Activated T-helper 17 cell treated with anti-CD3 and anti-CD28 coated beads, Interleukin-2, amount 50 U/mL, for 72 hours (primary cell): ENCODE measurements around the gene AHRR. TPM values are rescaled to one million over a fixed set of nuclear protein-coding genes. Genes with fewer than 3 reads are reported as not detected.
"Not testable (repeated sequence)": the region's sequence is repeated elsewhere in the genome, so short reads cannot be mapped to it uniquely, and the experiment has no call there.

Source experiments
- ATAC-seq: fragments of 150-1000 bp; cut with Tn5 transposase; replicated peaks from 2 replicates; pipeline ENCODE4 v1.10.0; 2021; ENCODE audit warnings: mild to moderate bottlenecking, moderate library complexity
- H3K27ac Mint-ChIP-seq: one replicate; pipeline ENCODE4 v1.8.0; 2022; ENCODE audit warnings: mixed read lengths
- H3K27me3 Mint-ChIP-seq: one replicate; pipeline ENCODE4 v1.8.0; 2022; ENCODE audit warnings: mixed read lengths
- H3K36me3 Mint-ChIP-seq: one replicate; pipeline ENCODE4 v1.8.0; 2022; ENCODE audit warnings: low read depth, mild to moderate bottlenecking, mixed read lengths
- H3K4me1 Mint-ChIP-seq: one replicate; pipeline ENCODE4 v1.8.0; 2022; ENCODE audit warnings: mixed read lengths
- H3K4me3 Mint-ChIP-seq: one replicate; pipeline ENCODE4 v1.8.0; 2022; ENCODE audit warnings: mild to moderate bottlenecking, mixed read lengths
- H3K9me3 Mint-ChIP-seq: one replicate; pipeline ENCODE4 v1.8.0; 2022; ENCODE audit warnings: mixed read lengths
- total RNA-seq, 2 donors: library from RNA; stranded (reverse); gene quantifications; one replicate each; pipeline ENCODE4 v1.2.3, GENCODE V29; 2022

The AHRR gene
- total RNA-seq, 2 donors from 2014 or later: 49.5 to 78.1 TPM

DNA sequence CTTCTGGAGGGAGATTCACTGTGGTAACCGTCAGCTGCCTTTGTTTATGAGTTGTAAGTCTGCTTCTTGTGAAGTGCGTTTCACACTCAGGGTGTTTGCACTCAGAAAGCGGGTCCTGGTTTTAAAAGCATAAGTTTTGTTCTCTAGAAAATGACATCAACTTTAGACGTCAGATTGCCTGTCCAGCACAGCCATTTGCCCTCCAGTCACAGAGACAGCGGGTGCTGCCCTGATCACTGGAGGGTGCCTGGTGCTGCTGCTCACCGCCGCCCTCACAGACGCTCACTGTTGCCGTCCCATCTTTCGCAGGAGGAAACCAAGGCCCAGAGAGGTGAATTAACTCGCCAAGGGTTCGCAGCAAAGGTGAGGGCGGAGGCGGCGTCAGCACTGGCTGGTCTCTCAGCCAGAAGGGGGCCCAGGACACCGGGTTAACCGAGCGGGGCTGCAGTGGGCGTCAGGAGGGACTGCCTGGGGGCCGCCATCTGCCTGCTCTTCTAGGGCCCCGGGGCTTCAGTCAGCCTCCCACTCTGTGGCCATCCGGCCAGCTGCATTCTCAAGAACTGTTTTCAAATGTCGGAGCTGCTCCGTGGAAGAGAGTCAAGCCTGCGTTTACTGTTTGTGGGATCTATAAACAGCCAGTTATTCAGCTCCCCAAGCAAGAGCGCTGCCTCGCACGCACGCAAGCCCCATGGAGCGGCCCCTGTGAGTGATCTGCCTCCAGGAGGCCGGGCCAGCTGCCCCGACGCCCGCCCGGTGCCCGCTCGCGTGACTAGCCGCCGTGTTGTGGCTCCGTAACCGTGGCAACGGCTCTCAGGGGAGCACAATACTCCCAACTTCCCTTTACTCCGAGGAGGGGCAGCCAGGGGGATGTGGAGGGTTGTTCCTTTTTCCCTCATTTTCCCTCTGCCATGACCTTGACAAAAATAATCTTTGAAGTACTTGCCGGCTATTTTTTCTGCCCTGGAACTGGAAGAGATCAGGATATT is 78.1 kb downstream of the AHRR start:
- peak; percentile 68 for ATAC-seq
- Mint-ChIP-seq H3K4me1 (peaks cover 18% of the 10 kb centered on the region), H3K9me3 (no peaks in the 10 kb centered on the region), H3K27me3 (peaks cover 12% of the 10 kb centered on the region), H3K36me3 (peaks cover 38% of the 10 kb centered on the region), H3K27ac (peak overlapping the region; percentile 92), H3K4me3 (peak overlapping the region; percentile 68)

DNA sequence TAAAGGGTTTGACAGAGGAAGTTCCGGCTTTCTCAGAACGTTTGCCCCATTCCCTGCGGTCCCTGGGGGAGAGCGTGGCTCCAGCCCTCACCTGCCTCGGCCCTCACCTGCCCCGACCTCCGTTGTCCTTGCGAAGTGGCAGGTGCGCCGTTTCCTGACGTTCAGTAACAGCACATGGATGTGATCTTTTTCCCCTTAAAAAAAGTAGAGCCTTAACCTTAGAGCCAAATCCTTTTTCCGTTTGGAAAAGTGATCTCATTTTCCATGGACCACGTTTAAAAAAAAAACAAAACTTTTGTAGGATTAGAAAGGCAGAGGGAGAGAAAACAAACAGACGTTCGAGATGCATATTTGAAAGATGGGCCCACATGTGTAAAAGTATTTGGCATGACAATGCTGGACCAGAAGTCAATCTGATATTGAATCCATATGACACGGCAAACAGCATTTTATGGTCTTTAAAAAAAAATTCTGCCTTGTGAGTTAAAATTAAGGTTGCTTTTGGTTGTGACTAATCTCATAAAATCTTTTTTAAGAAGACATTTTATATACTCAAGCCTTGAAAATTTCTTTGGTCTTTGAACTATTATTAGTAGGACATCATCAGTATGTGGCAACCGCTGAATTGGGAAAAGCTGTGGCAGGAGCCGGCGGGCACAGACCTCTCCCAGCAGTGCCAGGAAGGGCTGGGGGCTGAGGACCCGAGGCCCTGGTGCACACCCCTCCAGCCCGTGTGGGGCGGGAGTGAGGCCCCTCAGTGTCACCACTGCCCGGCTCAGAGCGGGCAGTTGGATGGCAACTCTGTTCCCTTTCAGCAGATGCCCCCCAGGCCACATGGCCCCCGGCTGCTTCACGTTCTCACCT is 79.0 kb downstream of the AHRR start:
- H3K4me3 Mint-ChIP-seq: peak overlapping the region; percentile 68
- no peaks in the 10 kb centered on the region for H3K9me3 Mint-ChIP-seq
- H3K36me3 Mint-ChIP-seq: peaks cover 39% of the 10 kb centered on the region
- peaks cover 12% of the 10 kb centered on the region for H3K27me3 Mint-ChIP-seq
- peak overlapping the region; percentile 92 for H3K27ac Mint-ChIP-seq
- H3K4me1 Mint-ChIP-seq: peaks cover 18% of the 10 kb centered on the region
- no peak for ATAC-seq

GRCh38 chr5:401146-402034 is 79.9 kb downstream of the AHRR start:
- Mint-ChIP-seq H3K27me3 (peaks cover 15% of the 10 kb centered on the region), H3K36me3 (peaks cover 43% of the 10 kb centered on the region), H3K4me3 (peak overlapping the region; percentile 24), H3K4me1 (peaks cover 18% of the 10 kb centered on the region), H3K9me3 (no peaks in the 10 kb centered on the region), H3K27ac (peak overlapping the region; percentile 40)
- ATAC-seq: no peak

DNA sequence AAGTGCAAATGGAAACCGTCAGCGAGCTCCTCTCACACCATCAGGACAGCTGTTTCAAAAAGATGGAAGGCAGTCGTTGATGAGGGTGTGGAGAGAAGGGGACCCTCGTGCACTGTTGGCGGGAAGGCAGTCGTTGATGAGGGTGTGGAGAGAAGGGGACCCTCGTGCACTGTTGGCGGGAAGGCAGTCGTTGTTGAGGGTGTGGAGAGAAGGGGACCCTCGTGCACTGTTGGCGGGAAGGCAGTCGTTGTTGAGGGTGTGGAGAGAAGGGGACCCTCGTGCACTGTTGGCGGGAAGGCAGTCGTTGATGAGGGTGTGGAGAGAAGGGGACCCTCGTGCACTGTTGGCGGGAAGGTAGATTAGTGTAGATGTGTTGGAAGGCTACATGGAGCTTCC is 80.7 kb downstream of the AHRR start:
- Mint-ChIP-seq H3K36me3 (peaks cover 43% of the 10 kb centered on the region), H3K27ac (peak overlapping the region; percentile 40), H3K4me1 (peaks cover 18% of the 10 kb centered on the region), H3K4me3 (peak overlapping the region; percentile 24), H3K27me3 (peaks cover 15% of the 10 kb centered on the region)
- not testable (repeated sequence) for ATAC-seq, H3K9me3 Mint-ChIP-seq

DNA sequence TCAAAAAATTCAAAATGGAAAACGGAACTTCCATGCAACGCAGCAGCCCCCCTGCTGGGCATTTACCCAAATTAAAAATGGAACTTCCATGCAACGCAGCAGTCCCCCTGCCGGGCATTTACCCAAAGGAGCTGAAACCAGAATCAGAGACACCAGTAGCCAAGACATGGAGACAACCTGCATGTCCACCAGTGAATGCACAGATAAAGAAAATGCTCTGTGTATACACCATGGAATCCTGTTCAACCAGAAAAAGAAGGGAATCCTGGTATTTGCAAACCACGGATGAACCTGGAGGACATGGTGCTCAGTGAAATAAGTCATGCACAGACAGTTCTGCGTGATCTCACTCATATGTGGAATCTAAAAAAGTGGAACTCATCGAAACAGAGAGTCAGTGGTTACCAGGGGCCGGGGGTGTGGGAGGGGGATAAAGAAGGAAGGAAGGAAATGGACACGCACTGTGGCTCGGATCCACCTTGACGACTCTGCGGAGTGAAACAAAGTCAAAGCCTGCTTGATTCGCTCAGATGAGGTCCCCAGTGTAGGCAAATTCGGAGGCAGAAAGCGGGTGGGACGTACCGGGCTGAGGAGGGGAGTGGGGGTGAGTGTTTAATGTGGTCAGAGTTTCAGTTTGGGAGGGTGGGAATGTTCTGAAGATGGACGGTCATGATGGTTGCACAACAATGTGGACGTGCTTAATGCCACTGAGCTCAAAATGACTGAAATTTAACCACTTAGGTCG is 81.3 kb downstream of the AHRR start:
- peak; percentile 78 for ATAC-seq
- peaks cover 18% of the 10 kb centered on the region for H3K4me1 Mint-ChIP-seq
- H3K4me3 Mint-ChIP-seq: peak overlapping the region; percentile 35
- peaks cover 15% of the 10 kb centered on the region for H3K27me3 Mint-ChIP-seq
- peaks cover 43% of the 10 kb centered on the region for H3K36me3 Mint-ChIP-seq
- H3K9me3 Mint-ChIP-seq: no peaks in the 10 kb centered on the region
- peak overlapping the region; percentile 67 for H3K27ac Mint-ChIP-seq

GRCh38 chr5:403995-404394 is 82.5 kb downstream of the AHRR start:
- Mint-ChIP-seq H3K36me3 (peaks cover 43% of the 10 kb centered on the region), H3K4me1 (peaks cover 18% of the 10 kb centered on the region), H3K27me3 (peaks cover 15% of the 10 kb centered on the region), H3K27ac (peak overlapping the region; percentile 80), H3K4me3 (peak overlapping the region; percentile 20), H3K9me3 (no peaks in the 10 kb centered on the region)
- ATAC-seq: no peak

DNA sequence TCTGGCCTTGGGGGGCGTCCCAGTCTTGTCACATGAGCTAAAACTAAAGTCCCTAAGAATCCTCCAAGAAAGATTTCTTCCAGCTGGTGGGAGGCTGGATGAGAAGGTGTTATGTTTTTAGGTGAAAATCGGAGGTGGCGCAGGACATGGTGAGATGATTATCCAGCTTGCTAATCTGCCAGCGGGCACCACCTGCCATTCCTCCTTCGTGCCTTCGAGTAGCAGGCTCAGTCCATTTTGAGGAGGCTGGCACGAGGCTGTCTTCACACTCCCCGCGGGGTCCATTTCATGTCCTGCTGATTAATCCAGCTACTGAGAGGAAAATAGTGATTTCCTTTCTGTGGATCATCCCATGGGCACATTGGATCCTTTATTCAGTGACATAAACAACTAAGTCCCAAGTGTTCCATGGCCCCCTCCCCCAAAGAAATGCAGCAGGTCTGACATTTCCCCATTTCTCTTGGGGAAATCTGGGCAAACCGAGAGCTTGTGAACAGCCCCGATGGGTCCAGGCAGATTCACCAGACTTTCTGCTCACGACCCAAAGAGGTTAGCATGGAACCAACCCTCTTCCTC is 83.2 kb downstream of the AHRR start:
- ATAC-seq: no peak
- H3K36me3 Mint-ChIP-seq: peaks cover 39% of the 10 kb centered on the region
- H3K4me3 Mint-ChIP-seq: no peak overlapping the region

DNA sequence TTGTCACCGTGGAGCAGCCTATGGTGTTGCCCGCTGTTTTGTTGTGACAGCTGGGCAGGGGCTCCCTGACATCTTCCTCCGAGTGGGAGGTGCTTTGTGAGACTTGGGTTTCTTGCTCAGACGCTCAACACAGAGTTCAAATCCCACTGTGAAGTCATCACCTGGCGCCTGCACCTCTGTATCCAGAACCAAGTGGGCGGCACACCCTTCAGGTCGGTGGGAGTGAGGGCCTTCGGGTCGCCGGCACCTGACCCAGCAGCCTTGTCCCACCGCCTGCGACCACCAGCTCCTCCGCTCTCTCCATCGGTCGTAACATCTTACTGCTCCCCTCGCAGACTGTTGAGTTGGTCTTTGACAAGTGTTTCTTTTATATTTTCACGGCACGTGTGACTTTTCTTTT is 83.9 kb downstream of the AHRR start:
- peak overlapping the region; percentile 10 for H3K27ac Mint-ChIP-seq
- no peak overlapping the region for H3K4me3 Mint-ChIP-seq
- H3K4me1 Mint-ChIP-seq: peaks cover 22% of the 10 kb centered on the region
- no peaks in the 10 kb centered on the region for H3K9me3 Mint-ChIP-seq
- H3K36me3 Mint-ChIP-seq: peaks cover 33% of the 10 kb centered on the region
- peaks cover 19% of the 10 kb centered on the region for H3K27me3 Mint-ChIP-seq
- ATAC-seq: no peak

More for the DNA sequence above, 83.2 kb downstream of the AHRR start:
- peaks cover 18% of the 10 kb centered on the region for H3K27me3 Mint-ChIP-seq
- H3K9me3 Mint-ChIP-seq: no peaks in the 10 kb centered on the region
- peaks cover 20% of the 10 kb centered on the region for H3K4me1 Mint-ChIP-seq
- H3K27ac Mint-ChIP-seq: peak overlapping the region; percentile 80

DNA sequence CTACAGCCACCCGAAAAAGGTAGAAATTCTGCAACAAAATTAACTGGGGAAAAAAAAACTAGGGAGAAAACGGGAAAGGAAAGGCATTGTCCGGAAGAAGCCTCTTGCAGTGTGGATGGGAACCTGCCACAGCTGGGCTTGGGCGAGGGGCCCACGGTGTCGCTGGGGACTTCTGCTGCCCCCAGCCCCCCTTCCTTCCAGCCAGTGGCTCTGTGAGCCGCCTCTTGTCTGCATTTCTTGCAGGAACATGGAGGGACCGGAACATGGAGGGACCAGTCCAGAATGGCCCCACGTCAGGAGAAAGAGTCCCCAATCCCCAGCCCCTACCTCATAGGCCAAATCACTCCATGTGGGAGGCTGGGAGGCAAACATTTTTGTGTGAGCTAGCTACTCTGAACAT is 84.5 kb downstream of the AHRR start:
- no peaks in the 10 kb centered on the region for H3K9me3 Mint-ChIP-seq
- H3K27me3 Mint-ChIP-seq: peaks cover 19% of the 10 kb centered on the region
- peaks cover 24% of the 10 kb centered on the region for H3K4me1 Mint-ChIP-seq
- H3K36me3 Mint-ChIP-seq: peaks cover 28% of the 10 kb centered on the region
- H3K27ac Mint-ChIP-seq: peak overlapping the region; percentile 10
- no peak for ATAC-seq
- no peak overlapping the region for H3K4me3 Mint-ChIP-seq

- H3K27ac Mint-ChIP-seq: no peak overlapping the region
- H3K27me3 Mint-ChIP-seq: peaks cover 14% of the 10 kb centered on the region
- peaks cover 25% of the 10 kb centered on the region for H3K4me1 Mint-ChIP-seq
- H3K4me3 Mint-ChIP-seq: no peak overlapping the region
- ATAC-seq: no peak
- peaks cover 25% of the 10 kb centered on the region for H3K36me3 Mint-ChIP-seq
- no peaks in the 10 kb centered on the region for H3K9me3 Mint-ChIP-seq
Measured at GRCh38 chr5:407051-407450, 85.5 kb downstream of the AHRR start.

DNA sequence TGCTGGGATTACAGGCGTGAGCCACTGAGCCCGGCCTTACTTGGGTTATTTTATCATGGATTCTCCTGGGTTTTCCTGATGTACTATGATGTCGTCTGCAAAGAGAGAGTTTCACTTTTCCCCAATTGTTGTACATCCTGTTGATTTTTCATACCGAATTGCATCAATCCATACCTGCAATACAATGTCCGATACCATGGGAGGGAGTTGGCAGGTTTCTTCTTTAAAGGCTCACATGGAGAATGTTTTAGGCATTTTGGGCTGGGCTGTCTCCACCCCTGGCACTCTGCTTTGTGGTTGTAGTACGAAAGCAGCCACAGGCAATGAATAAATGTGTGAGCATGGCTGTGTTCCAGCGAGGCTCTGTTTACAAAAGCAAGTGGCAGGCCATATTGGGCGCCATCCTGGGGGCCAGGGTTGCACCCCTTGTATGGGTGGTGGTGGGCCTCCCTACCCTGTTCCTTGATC is 86.3 kb downstream of the AHRR start:
- Mint-ChIP-seq H3K27ac (no peak overlapping the region), H3K36me3 (peaks cover 29% of the 10 kb centered on the region), H3K27me3 (peaks cover 13% of the 10 kb centered on the region), H3K4me3 (no peak overlapping the region), H3K4me1 (peaks cover 23% of the 10 kb centered on the region), H3K9me3 (no peaks in the 10 kb centered on the region)
- ATAC-seq: no peak

DNA sequence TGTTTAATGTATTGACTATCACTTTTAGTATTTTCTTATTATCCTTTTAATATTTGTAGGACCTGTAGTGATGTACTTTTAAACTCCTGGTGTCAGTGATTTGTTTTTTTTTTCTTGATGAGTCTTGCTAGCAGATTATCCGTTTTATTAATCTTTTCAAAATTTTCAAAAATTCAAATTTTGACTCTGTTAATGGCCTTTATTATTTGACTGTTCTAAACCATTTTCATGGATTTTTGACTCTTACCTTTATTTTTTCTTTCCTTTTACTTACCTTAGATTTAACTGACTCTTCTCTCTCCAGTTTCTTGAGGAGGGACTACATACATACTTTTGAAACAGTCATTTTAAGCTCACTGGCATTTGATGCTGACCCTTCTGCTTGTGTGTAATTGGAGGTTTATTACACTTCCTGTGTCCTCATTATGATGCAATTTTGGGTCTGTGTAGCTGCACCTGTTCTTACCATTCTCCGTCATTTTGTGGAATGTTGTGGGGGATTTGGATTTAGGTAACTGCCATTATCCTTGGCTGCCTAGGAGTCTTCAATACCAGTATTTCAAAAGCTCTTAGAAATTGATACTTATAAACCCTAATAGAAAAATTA is 89.5 kb downstream of the AHRR start:
- H3K9me3 Mint-ChIP-seq: no peaks in the 10 kb centered on the region
- no peak overlapping the region for H3K27ac Mint-ChIP-seq
- ATAC-seq: no peak
- H3K36me3 Mint-ChIP-seq: peaks cover 20% of the 10 kb centered on the region
- H3K4me3 Mint-ChIP-seq: no peak overlapping the region
- peaks cover 13% of the 10 kb centered on the region for H3K4me1 Mint-ChIP-seq
- H3K27me3 Mint-ChIP-seq: peaks cover 4% of the 10 kb centered on the region
